ENCODE data around the gene EDC3. TPM values are rescaled to one million over a fixed set of nuclear protein-coding genes. Genes with fewer than 3 reads are reported as not detected.
A peak's percentile ranks its signal among the peaks of the same experiment; 100 is the strongest.

EDC3 gene
- total RNA-seq, 4 donors from 2014 or later: 14.4 to 18.8 (median 17.2) TPM

- WGBS, 2 donors: 63 to 77% methylated on average over 2 of the region's 2 CpGs
- no peak overlapping the region for H3K4me3 ChIP-seq
- H3K27me3 ChIP-seq: no peaks in the 10 kb centered on the region
- H3K9me3 ChIP-seq: no peaks in the 10 kb centered on the region
- H3K36me3 ChIP-seq: peaks cover 0 to 99% (median 28%) of the 10 kb centered on the region in 3 donors
- DNase-seq (ENCODE audit: low spot score in 2 of 2): no peak
- H3K4me1 ChIP-seq: no peaks in the 10 kb centered on the region
- H3K27ac ChIP-seq: no peak overlapping the region
- TF ChIP-seq CTCF (IDR thresholded peaks at IDR 0.05) (no peak), POLR2A (IDR thresholded peaks at IDR 0.05) (no peak), EP300 (IDR thresholded peaks at IDR 0.05) (no peak)
Measured at GRCh38 chr15:74633781-74634180, 62.0 kb downstream of the EDC3 start.

GRCh38 chr15:74632601-74633000, 63.2 kb downstream of the EDC3 start:
- TF ChIP-seq CTCF (IDR thresholded peaks at IDR 0.05): no peak
- TF ChIP-seq EP300 (IDR thresholded peaks at IDR 0.05): no peak
- no peak for TF ChIP-seq POLR2A (IDR thresholded peaks at IDR 0.05)
- Histone ChIP-seq H3K9me3 (no peaks in the 10 kb centered on the region), H3K4me1 (no peaks in the 10 kb centered on the region), H3K27me3 (no peaks in the 10 kb centered on the region), H3K4me3 (no peak overlapping the region), H3K36me3 (peaks cover 0 to 100% (median 35%) of the 10 kb centered on the region in 3 donors), H3K27ac (no peak overlapping the region)
- 84 to 93% methylated on average over 8 to 9 of the region's 9 CpGs for WGBS, 2 donors
- no peak for DNase-seq (ENCODE audit: low spot score in 2 of 2)

- TF ChIP-seq EP300 (IDR thresholded peaks at IDR 0.05) (no peak), POLR2A (IDR thresholded peaks at IDR 0.05) (no peak), CTCF (IDR thresholded peaks at IDR 0.05) (peak; percentile 63 to 83 (median 69))
- Histone ChIP-seq H3K4me1 (no peaks in the 10 kb centered on the region), H3K9me3 (no peaks in the 10 kb centered on the region), H3K27me3 (no peaks in the 10 kb centered on the region), H3K36me3 (peaks cover 0 to 100% (median 35%) of the 10 kb centered on the region in 3 donors), H3K4me3 (no peak overlapping the region), H3K27ac (no peak overlapping the region)
- peak; percentile 57 to 64 for DNase-seq (ENCODE audit: low spot score in 2 of 2)
- WGBS, 2 donors: 61 to 66% methylated on average over 8 of the region's 8 CpGs
Measured at GRCh38 chr15:74631935-74632560, 63.8 kb downstream of the EDC3 start.

- peak overlapping the region in 1 of 4 donors; percentile 7 for H3K27ac ChIP-seq
- no peak for DNase-seq (ENCODE audit: low spot score in 2 of 2)
- 56 to 69% methylated on average over 3 of the region's 3 CpGs for WGBS, 2 donors
- H3K9me3 ChIP-seq: no peaks in the 10 kb centered on the region
- H3K36me3 ChIP-seq: peaks cover 0 to 100% (median 31%) of the 10 kb centered on the region in 3 donors
- no peaks in the 10 kb centered on the region for H3K27me3 ChIP-seq
- no peak overlapping the region for H3K4me3 ChIP-seq
- no peaks in the 10 kb centered on the region for H3K4me1 ChIP-seq
- TF ChIP-seq EP300 (IDR thresholded peaks at IDR 0.05) (no peak), CTCF (IDR thresholded peaks at IDR 0.05) (no peak), POLR2A (IDR thresholded peaks at IDR 0.05) (no peak)
Measured at GRCh38 chr15:74631408-74631807, 64.4 kb downstream of the EDC3 start.

GRCh38 chr15:74631087-74631385, 64.8 kb downstream of the EDC3 start:
- Histone ChIP-seq H3K9me3 (no peaks in the 10 kb centered on the region), H3K27me3 (no peaks in the 10 kb centered on the region), H3K27ac (peak overlapping the region in 1 of 4 donors; percentile 7), H3K4me3 (no peak overlapping the region), H3K36me3 (peaks cover 0 to 100% (median 34%) of the 10 kb centered on the region in 3 donors), H3K4me1 (no peaks in the 10 kb centered on the region)
- 48 to 72% methylated on average over 2 to 3 of the region's 3 CpGs for WGBS, 2 donors
- no peak for DNase-seq (ENCODE audit: low spot score in 2 of 2)
- TF ChIP-seq EP300 (IDR thresholded peaks at IDR 0.05) (no peak), CTCF (IDR thresholded peaks at IDR 0.05) (no peak), POLR2A (IDR thresholded peaks at IDR 0.05) (no peak)
